GM15510 (cell line): ENCODE measurements around the gene NKX2-4.

Source experiments
- POLR2A ChIP-seq: IDR thresholded peaks from 3 replicates; pipeline ENCODE4 v1.6.1; 2011; ENCODE audit warnings: borderline replicate concordance; ENCODE audit not compliant: insufficient read length; ENCODE audit errors: extremely low read depth

NKX2-4 gene

DNA sequence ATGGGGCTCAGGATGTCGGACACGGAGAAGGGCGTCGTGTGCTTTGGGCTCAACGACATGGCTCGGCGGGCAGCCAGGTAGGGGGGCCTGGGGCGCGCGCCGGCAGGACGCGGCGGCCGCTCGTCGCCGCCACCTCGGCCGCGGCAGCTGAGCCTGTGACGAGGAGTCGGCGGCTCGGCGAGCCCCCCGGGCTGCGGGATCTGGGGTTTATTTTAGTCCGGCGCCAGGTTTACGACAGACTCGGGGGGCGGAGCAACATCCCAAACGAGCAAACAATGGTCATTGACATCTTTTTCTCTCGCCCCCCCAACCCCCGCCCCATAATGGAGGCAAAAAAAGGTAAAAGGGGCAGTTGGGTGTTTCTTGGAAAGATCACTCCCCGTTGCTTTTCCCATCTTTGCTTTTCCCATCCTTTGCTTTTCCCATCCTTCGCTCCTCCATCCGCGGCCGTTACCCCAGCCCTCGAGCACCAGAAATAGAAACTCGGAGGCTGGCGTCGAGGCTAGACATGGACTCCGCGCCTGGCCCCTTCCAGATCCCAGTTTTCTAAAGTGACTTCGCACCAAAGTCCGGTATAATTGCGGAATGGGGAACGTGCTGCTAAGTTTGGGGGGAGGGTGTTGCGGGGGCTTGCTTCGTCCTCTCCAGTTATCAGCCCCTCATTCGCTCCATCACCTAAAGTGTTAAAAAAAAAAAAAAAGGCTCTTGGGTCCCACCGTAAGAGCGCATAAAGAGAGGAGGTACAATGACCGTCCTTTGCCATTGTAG lies at the start of gene NKX2-4:
NKX2-4 (minus strand) TSS at position 186 of the 768 bp plus-strand sequence; CDS start at position 59, 127 bp downstream.
- no peak for TF ChIP-seq POLR2A

DNA sequence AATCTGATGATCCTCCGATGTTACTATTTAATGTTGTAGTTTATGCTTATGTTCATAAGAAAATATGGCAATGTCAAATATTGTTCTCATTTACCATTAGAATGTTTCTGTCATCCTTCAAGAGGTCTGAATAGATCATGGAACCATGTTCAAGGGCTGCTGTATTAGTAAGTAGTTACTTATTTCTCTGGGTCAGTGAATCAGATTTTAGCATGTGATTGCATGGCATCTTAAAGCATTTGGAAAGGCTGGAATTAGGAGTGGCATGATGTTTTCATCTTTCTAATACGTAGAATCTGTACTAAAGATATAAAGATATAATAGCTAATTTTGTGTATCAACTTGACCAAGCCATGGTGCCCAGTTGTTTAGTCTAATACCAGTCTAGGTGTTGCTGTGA lies 40.5 kb upstream of the NKX2-4 start:
- TF ChIP-seq POLR2A, result no peak

DNA sequence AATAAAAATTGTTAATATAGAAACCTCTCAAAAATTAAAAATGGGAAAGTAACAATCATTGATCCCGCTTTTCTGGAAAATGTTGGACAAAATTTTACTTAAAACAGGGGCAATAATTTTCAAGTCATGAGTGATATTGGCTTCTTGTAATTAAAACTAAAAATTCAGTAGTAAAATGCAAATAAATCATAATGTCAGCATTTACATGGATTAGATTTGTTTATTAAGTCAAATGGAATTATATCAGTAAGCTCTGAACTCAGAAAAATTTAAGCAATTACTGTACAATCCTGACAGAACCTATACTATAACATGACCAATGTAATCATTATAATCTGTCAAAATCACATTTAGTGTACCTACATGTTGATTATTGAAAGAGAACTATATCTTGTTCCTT lies 39.9 kb upstream of the NKX2-4 start:
- no peak for TF ChIP-seq POLR2A

DNA sequence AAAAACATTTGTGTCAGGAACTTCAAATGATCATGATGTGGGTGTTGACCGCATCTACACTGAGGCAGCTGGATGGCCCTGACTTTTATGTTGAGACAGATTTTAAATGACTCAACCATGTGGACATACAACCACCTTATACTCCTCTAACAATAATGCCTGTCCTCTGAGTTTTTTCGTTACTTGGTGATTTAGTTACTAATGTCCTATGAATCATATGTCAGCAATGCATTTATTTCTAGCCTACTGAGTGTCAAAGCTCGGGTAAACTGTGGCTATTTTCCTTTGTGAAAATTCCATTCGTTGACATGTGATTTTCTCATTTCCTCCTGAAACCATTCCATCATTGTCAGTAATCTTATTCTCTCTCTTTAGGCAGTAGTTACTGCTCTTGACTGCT lies 38.9 kb upstream of the NKX2-4 start:
- no peak for TF ChIP-seq POLR2A

DNA sequence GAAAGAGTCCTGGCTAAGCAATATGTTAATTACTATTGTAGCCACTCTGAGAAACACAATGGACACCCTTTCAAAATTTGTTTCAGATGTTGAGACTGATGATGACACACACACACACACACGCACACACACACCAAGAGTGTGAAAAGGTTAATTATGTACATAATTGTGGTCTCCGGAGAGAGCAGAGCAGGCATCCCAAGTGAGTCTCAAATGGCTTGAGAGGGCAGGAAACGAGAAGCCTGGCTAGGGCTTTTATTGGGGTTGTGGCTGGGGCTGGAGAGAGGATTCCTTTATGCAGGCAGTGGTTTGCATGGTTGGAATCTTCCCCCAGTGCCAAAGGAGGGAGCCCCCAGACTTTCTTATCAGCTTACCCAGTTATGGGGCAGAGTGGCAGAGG lies 38.2 kb upstream of the NKX2-4 start:
- TF ChIP-seq POLR2A, result no peak

DNA sequence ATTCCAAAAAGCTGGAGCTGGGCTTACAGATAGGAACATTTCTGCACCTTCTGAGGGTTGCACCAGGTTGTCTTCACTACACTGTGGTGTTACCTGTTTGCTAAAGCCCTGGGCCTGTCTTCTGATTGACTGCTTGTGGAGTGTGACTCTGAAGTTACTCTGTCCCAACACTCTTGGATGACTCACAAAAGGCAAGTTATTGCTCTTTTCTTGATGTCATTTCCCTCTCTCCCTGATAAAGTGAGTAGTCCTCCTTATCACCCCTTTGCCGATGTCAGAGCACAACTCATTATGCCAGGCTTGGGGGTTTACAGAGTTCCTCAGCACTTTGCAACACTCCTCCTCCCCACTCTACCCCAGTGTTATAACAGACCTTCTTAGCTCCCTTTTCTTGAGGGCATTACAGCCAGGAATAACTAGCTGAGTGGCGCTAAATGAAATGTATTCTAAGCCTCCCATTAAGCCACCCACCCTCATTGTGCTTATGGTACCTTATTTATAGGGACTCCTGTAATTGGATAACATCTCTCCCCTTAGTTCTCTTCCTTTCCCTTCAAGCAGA lies 36.1 kb upstream of the NKX2-4 start:
- no peak for TF ChIP-seq POLR2A

DNA sequence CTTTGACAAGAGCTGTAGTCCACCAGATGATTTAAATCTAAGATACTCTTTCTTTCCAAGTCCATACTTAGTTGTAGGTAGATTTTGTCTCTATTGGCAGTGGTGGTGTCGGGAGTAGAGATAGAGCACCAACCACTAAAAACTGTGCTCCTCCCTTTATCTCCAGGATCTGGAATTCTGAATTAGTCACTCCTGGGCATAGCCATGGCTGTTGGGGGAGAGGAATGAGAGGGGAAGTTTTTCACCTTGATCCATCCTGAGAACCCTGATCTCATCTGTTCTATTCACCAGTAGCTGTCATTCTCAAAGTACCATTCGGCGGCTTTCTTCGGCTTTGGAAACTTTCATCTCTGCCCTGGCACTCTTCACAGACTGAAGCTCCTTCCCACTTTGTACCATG lies 35.6 kb upstream of the NKX2-4 start:
- no peak for TF ChIP-seq POLR2A

DNA sequence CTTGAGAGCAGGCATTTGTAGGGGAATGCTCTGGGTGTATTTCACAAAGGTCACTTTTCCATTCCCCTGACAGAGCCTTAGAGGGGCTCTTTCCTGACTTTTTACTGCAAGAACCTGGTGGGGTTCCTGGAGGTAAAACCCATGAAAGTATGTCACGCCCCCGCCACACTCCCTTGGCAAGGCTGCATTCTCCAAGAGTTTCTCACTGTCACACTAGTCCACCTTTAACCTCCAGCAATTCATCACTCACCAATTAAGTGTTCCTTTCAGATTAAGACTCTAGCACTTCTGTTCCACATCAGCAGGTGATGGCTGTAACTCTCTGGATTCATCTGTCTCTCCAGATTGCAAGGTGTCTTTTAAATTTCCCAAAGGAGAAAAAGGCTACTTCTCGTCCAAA lies 32.7 kb upstream of the NKX2-4 start:
- TF ChIP-seq POLR2A, result no peak

DNA sequence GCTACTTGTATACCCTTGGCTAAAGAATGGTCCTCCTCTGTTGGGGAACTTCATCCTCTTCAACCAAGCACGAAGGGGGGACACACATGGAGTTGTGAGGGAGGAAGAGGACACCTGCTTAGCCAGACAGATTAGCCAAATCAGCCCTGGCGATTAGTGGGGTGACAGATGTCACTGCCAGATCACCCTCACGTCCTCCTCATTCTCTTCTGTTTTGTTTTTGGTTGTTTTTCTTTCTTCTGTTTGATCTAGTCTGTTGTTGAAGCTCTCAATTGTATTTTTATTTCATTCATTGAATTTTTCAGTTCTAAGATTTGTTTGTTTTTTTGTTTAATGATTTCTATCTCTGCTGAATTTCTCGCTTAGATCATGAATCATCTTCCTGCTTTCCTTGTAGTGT lies 27.5 kb upstream of the NKX2-4 start:
- no peak for TF ChIP-seq POLR2A

DNA sequence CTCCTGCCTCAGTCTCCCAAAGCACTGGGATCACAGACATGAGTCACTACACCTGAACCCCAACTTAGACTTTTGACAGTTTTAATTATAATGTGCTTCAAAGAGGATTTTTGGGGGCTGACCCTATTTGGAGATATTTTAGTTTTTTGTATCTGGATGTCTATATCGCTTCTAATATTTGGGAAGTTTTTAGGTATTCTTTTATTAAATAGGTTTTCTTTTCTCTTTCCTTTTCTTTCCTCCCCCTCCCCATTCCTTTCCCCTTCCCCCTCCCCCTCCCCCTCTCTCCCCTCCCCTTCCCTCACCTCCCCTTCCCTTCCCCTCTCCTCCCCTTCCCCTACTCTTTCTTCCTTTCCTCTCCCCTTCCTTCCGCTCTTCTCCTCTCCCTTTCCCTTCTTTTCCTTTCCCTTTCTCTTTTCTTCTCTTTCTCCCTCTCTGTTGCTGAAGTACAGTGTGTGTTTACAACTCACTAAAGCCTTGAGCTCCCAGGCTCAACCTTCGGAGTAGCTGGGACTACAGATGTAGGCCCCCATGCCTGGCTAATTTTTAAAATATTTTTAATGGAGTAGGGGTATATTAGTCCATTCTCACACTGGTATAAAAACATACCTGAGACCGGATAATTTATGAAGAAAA lies 24.4 kb upstream of the NKX2-4 start:
- no peak for TF ChIP-seq POLR2A

DNA sequence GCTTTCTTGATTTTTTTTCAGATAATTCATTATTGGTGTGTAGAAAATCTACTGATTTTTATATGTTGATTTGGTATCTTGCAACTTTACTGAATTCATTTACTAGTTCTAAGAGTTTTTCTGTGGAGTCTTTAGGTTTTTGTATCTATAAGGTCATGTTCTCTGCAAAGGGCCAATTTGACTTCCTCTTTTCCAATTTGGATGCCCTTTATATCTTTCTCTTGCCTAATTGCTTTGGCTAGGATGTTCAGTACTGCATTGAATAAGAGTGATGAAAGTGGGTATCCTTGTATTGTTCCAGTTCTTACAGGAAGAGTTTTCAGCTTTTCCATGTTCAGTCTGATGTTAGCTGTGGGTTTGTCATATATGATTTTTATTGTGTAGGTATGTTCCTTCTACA lies 14.4 kb upstream of the NKX2-4 start:
- TF ChIP-seq POLR2A, result no peak

DNA sequence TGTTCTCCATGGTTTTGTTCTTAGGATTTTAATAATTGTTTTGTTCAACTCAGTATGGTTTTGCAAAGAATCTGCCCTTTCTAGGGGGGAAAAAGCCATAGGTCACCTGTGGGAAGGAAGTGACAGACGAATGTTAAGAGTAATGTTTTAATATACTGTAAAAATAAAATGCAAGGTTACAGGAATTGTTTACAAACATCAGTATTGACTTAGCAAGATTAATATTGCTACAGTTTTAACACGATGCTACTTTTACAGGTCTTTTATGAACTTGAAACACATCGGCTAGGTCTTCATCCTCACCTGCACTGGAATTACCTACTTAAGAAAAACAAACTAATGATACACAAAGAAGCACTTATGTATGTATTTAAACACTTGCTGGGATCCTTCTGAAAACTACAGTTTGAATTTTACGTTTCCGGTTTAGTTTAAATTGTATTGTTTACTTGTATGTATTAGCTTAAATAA lies 1.7 kb upstream of the NKX2-4 start:
- no peak for TF ChIP-seq POLR2A

DNA sequence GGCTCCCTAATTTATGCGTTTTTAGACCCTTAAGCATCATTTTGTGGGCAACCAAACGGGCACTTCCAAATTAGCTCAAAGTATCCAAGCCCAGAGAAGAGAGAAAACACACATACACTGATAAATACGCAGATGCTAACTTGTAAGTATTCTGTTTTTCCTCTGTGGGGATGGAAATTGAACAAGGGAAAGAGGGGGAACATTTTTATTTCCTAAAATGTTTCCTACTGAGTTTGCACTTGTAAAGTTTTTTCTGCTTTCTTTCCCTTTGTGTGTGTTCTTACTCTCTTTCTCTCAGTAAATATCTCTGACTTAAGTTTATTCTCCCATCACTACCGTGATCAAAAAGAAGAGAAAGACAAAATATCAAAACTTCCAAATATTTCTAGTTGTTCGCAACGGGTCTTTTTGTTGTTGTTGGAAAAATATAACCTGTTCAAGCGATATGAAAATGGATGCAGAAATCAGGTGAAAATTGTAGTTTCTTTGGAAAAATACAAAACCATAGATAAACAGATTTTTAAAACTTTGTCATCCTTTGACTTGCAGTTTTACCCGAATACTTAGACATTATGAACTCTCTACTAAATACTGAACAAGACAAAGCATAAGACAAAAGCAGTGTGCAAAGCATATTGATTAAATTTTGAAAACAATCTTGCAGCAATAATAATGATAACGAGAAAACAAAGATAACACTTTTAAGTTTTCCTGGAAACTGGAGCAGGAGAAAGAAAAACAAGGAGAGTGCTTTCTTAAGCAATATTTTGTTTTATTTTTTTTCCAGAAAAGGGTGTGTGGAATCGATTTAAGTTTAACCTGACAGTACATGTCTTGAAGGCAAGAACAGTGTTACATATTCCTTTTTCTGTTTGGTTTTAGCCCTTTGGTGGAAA lies 1.0 kb upstream of the NKX2-4 start:
- no peak for TF ChIP-seq POLR2A

DNA sequence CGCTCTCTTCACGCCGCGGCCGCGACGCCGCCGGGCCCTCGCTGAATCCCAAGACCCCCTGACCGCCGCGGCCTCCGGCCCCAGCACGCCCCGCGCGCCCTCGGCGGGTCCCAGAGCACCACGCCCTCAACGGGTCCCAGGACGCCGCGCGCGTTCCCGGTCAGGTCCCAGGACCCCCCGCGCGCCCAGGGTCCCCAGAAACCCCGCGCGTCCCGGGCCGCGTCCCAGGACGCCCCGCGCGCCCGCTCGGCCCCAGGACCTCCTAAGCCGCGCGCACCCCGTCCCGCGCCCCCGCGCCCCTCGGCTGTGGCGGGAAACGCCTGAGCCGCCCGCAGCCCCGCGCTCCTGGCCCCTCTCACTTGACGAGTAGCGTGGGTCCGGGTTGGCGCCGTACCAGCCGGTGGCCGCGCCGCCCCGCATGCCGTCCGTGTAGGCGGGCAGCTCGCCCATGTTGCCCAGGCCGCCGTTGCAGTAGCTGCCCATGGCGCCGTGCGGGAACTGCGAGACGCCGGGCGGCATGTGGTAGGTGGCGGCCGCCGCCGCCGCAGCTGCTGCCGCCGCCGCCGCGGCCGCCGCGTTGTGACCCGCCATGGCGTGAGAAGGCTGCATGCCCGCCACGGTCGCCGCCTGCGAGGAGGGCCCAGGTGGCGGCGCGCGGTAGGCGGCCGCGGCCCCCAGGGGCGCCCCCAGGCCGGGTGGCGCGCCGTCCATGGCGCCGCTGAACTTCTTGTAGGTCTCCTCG lies 556 bp downstream of the NKX2-4 start:
- no peak for TF ChIP-seq POLR2A
